Measurements from ENCODE around the gene GCG. TPM values are rescaled to one million over a fixed set of nuclear protein-coding genes. Genes with fewer than 3 reads are reported as not detected.

GCG gene
- total and polyA plus RNA-seq, 2 donors (not counting 3 experiments of a cell fraction or from before 2014, with no cell fraction given), result not detected

DNA sequence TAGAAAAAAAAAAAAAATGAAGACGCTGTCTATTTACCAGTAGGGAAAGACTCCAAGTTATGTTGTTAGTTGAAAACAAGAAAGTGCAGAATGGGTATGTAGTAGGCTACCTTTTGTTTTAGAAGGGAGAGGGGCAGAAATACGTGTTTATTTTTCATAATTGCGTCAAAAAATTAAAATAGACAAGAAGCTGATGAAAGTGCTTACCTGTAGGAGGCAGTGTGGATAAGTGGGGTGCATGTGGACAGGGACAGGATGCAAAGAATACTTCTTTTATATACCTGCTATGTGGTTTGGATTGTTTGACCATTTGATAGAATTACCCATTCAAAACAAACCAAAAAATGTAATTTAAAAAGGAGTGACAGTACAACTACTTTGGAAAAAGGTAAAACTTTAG, 3.0 kb upstream of the GCG start:
- peaks cover 1 to 9% of the 10 kb centered on the region in 2 experiments for H3K27me3 ChIP-seq (ENCODE audit: control insufficient read depth in 2 of 2, insufficient read depth in 2 of 2, low read length in 2 of 2)
- H3K79me2 ChIP-seq (ENCODE audit: control insufficient read depth, insufficient read depth, low read length), result no peaks in the 10 kb centered on the region
- no peak for DNase-seq (ENCODE audit: low read depth, low spot score)
- no peaks in the 10 kb centered on the region for H3K9me3 ChIP-seq (replicated peaks; ENCODE audit: control insufficient read depth, insufficient read depth, low read length)
- no peak for FAIRE-seq
- H2AFZ ChIP-seq (ENCODE audit: low read depth, low read length), result no peak overlapping the region
- dilution Hi-C loops (cut with MboI; ENCODE audit: extremely low pct_ligation_motif_present, low sequenced_read_pairs), result no loop called here
- ChIA-PET CTCF (interaction anchor here (1.0 to 3.1 kb wide), 8 partner anchors 34 to 149 kb away, joined by 3 to 40 read pairs (median 4); no protein-coding TSS in a partner anchor), POLR2A (no interaction called here)
- no TSS peak for BruUV-seq (replicated peaks)
- intact Hi-C loops (cut with micrococcal nuclease), result no loop called here
- no peak for TF ChIP-seq FOS (IDR thresholded peaks at IDR 0.05; ENCODE audit: borderline replicate concordance, insufficient read depth, low read length)
- no peaks in the 10 kb centered on the region for H3K36me3 ChIP-seq (ENCODE audit: control insufficient read depth in 2 of 2, extremely low read depth in 1 of 2, insufficient read depth in 2 of 2, low read length in 2 of 2)
- no peaks in the 10 kb centered on the region for H4K20me1 ChIP-seq (replicated peaks; ENCODE audit: control insufficient read depth, extremely low read depth, insufficient read depth, low read length)
- no peak overlapping the region for H3K4me2 ChIP-seq (ENCODE audit: insufficient read depth, low read length)
- no peak overlapping the region for H3K4me3 ChIP-seq (replicated peaks in 1 of 3; ENCODE audit: insufficient read depth in 1 of 3, low read depth in 1 of 3, low read length in 3 of 3)
- no peaks in the 10 kb centered on the region for H3K9me1 ChIP-seq (replicated peaks; ENCODE audit: control insufficient read depth, extremely low read depth, insufficient read depth, low read length)
- H3K9ac ChIP-seq (replicated peaks; ENCODE audit: extremely low read depth, insufficient read depth, low read length), result no peak overlapping the region
- no peak overlapping the region for H3K27ac ChIP-seq (ENCODE audit: insufficient read depth, low read depth, low read length)
- peaks cover 3% of the 10 kb centered on the region for H3K4me1 ChIP-seq (ENCODE audit: control insufficient read depth, extremely low read depth, insufficient read depth, low read length)

DNA sequence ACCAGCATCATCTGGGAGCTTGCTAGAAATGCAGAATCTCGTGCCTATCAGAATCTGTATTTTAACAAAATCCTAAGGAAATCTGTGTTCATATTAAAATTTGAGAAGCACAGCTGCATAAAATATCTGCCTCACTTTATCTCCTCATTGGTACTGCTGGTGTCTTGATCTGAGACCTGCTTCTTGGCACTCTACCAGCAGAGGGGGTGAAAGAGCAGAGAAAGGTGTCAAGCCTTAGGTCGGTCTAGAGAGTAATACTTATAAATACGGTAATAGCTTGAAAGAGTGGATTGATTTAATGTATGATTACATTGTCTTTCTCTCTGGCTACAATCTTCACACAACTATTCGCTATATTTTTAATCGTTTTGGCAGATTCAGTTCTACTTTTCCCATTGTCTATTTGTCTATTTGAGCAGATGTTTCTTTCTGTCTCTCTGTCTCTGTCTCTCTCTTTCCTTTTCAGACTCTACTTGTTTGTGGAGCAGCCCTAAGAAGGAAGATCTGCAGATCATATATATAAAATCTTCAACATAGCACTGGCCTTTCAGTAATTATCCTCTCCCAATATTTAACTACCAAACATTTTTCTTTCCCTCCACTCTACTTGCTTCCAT, 1.7 kb upstream of the GCG start:
- Histone ChIP-seq H3K4me1 (ENCODE audit: control insufficient read depth, extremely low read depth, insufficient read depth, low read length) (peaks cover 3% of the 10 kb centered on the region), H3K36me3 (ENCODE audit: control insufficient read depth in 2 of 2, extremely low read depth in 1 of 2, insufficient read depth in 2 of 2, low read length in 2 of 2) (no peaks in the 10 kb centered on the region), H3K9ac (replicated peaks; ENCODE audit: extremely low read depth, insufficient read depth, low read length) (no peak overlapping the region), H3K27ac (ENCODE audit: insufficient read depth, low read depth, low read length) (no peak overlapping the region), H4K20me1 (replicated peaks; ENCODE audit: control insufficient read depth, extremely low read depth, insufficient read depth, low read length) (no peaks in the 10 kb centered on the region), H3K9me1 (replicated peaks; ENCODE audit: control insufficient read depth, extremely low read depth, insufficient read depth, low read length) (no peaks in the 10 kb centered on the region), H3K27me3 (ENCODE audit: control insufficient read depth in 2 of 2, insufficient read depth in 2 of 2, low read length in 2 of 2) (peaks cover 1 to 20% of the 10 kb centered on the region in 2 experiments), H3K79me2 (ENCODE audit: control insufficient read depth, insufficient read depth, low read length) (no peaks in the 10 kb centered on the region), H2AFZ (ENCODE audit: low read depth, low read length) (no peak overlapping the region), H3K9me3 (replicated peaks; ENCODE audit: control insufficient read depth, insufficient read depth, low read length) (no peaks in the 10 kb centered on the region), H3K4me2 (ENCODE audit: insufficient read depth, low read length) (no peak overlapping the region), H3K4me3 (replicated peaks in 1 of 3; ENCODE audit: insufficient read depth in 1 of 3, low read depth in 1 of 3, low read length in 3 of 3) (no peak overlapping the region)
- TF ChIP-seq FOS (IDR thresholded peaks at IDR 0.05; ENCODE audit: borderline replicate concordance, insufficient read depth, low read length), result no peak
- TF ChIP-seq, protein P1, sequence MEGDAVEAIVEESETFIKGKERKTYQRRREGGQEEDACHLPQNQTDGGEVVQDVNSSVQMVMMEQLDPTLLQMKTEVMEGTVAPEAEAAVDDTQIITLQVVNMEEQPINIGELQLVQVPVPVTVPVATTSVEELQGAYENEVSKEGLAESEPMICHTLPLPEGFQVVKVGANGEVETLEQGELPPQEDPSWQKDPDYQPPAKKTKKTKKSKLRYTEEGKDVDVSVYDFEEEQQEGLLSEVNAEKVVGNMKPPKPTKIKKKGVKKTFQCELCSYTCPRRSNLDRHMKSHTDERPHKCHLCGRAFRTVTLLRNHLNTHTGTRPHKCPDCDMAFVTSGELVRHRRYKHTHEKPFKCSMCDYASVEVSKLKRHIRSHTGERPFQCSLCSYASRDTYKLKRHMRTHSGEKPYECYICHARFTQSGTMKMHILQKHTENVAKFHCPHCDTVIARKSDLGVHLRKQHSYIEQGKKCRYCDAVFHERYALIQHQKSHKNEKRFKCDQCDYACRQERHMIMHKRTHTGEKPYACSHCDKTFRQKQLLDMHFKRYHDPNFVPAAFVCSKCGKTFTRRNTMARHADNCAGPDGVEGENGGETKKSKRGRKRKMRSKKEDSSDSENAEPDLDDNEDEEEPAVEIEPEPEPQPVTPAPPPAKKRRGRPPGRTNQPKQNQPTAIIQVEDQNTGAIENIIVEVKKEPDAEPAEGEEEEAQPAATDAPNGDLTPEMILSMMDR (IDR thresholded peaks at IDR 0.05; ENCODE audit: extremely low read depth in 1 of 2, insufficient read depth in 1 of 2, low read depth in 1 of 2, low read length in 2 of 2), result peak; percentile 59 to 69
- TF ChIP-seq GATA2 (IDR thresholded peaks at IDR 0.05; ENCODE audit: insufficient read depth, insufficient read length, low read depth, low read length), result no peak
- ChIA-PET POLR2A (no interaction called here), CTCF (interaction anchor here (0.6 to 3.1 kb wide), 28 partner anchors 9 to 566 kb away, joined by 3 to 101 read pairs (median 5); partner anchors contain the start of gene IFIH1)
- intact Hi-C loops (cut with micrococcal nuclease), result loop anchor here (1.0 to 2.0 kb wide), 2 partner anchors 67 to 145 kb away; no protein-coding TSS in a partner anchor
- DNase-seq (ENCODE audit: low read depth, low spot score) (peak; percentile 66), FAIRE-seq (peak; percentile 81)
- dilution Hi-C loops (cut with MboI; ENCODE audit: extremely low pct_ligation_motif_present, low sequenced_read_pairs), result no loop called here
- BruUV-seq (replicated peaks), result no TSS peak

All from endothelial cell of umbilical vein (primary cell).